Endothelial cell of hepatic sinusoid (primary cell): ENCODE measurements around the gene AHRR.

Experiments
- in situ Hi-C: cut with HindIII; loops from 2 replicates; pipeline ENCODE4 v1.10.0; 2017; ENCODE audit warnings: low sequenced_read_pairs

Gene AHRR

DNA sequence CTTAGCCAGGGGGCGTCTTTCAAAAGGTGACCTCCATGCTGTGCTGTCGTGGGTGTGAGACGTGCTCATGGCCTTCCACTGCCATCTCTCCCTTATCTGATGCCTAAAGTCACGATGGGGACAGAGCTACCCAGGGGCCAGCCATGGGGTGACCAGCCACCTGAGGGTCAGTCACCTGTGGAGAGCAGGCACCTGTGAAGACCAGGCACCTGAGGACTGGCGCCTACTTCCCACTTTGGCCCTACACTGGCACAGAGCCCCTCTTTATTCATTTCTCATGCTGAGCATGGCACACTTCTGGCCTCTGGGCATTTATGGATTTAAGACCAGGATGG lies 115.1 kb downstream of the AHRR start:
- in situ Hi-C loops: no loop called here

DNA sequence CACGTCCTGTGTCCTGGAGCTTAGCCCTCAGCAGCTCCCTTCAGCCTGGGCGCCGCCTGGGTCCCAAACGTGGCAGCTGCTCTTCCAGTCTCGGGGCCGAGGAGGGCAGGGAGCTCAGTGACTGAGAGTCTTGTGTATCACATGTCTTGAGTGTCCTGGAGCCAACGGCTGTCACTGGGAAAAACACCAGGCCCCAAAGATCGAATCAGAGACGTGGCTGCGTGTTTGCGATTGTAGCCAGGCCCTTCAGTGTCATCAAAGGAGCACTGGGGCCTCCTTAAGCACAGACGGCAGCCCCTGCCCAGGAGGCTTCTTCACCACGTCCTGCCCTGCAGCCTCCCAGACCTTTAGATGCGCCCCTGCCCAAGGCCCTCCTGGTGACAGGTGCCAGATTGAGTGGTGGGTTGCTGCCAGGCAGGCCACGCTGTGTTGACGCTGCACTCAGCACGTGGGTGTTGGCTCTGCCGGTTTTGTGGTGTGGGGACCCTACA lies 115.8 kb downstream of the AHRR start:
- in situ Hi-C loops: no loop called here

DNA sequence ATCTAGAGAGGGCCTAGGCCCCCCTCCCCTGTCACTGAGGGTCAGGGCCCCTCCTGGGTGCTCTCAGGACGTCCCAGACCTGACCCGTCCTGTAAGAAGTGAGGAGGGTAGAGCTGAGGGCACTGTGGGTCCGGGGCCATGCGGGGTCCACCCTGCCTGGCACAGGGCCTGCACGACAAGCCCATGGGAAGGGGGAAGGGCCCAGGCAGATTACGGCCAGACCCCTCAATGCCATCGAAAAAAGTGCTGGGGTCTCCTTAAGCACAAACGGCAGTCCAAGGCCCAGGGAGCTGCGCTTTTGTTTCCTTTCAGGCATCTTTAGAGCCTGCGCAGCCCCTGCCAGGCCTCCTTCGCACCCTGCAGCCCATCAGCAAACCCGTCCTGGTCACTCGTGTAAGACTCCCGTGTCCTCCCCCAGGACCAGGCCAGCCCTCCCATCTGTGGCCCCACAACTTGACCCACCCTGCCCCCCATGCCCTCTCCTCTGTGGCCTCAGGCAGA lies 117.0 kb downstream of the AHRR start:
- in situ Hi-C loops: no loop called here

DNA sequence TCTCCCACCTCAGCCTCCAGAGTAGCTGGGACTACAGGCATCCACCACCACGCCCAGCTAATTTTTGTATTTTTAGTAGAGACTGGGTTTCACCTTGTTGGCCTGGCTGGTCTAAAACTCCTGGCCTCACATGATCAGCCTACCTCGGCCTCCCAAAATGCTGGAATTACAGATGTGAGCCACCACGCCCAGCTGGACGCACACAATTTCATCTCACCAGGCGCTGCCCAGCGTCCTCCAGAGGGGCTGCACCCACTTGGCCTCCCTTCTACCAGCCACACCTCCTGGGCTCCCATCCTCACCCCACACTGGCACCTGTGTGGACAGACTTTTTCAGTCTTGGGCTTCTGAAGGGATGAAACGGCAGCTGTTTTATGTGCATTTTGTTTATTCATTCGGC lies 117.7 kb downstream of the AHRR start:
- in situ Hi-C loops: no loop called here

DNA sequence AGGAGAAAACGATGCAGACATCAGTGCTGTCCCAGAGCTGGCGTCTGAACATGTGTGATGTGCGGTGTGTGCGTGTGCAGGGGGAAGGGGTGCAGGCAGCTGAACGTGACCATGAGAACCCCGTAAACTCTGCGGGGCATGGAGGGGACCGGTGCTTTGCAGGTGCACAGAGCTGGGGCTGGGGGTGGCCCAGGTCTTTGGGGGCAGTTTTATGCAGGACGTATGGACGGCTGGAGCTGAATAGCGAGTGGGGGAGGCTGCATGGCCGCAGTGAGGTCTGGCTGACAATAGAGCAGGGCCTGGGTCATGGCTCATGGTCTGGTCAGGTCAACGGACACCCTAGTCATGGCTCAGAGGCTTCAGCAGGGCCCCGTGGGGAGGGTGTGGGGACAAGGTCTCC lies 118.1 kb downstream of the AHRR start:
- in situ Hi-C loops: loop anchor here (5.0 kb wide), 1 partner anchor 63 kb away; no protein-coding TSS in a partner anchor

DNA sequence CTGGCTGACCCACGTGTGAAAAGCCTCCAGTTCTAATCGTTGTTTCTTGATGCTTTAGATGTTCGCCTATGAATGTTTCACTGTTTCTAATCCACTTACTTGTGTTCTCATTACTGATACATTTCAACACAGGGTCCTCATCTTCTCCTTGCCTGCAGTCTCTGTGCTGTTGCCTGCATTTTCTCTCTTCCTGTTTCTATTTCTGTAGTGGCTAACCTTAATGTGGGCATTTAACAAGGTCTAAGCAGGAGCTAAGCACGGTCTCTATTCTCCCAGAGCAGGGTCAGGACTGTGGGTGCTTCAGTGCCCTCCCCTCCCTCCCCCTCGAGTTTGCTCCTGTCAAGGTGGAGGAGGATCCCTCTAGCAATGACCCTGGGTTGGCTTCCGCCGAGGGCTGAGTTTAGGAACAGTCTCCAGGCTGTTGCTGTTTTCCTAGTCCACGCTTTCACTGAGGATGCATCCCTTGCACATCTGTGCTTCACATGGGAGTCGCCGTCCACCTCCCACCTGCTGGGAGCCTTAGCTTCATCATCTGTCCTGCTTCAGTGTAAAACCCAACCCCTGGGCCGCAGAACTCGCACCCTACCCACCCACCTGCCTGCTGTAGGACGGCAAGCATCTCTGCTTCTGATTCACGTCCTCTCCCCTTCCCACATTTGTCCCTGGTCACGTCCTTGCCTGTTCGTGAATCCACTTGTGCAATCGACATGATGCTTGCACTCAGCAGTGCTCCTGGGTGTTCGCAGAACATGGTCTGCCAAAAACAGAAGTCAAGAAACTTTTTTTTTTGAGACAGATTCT lies 119.1 kb downstream of the AHRR start:
- in situ Hi-C loops: loop anchor here (5.0 kb wide), 1 partner anchor 62 kb away; no protein-coding TSS in a partner anchor

DNA sequence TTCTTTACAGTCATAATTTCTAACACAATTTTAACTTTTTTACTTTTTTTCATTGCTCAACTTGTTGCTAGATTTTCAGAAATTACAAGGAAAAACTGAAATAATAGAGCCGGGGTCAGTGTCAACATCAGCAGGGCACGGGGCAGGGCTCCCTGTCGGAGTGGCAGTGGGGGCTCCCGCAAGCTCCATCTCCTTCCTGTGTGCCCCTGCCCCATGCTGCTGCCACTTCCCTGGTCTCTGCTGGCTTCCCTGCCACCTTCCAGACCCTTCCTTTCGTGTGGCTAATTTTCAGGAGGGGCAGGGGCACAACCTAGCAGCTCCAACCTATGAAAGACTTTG lies 120.5 kb downstream of the AHRR start:
- in situ Hi-C loops: loop anchor here (5.0 kb wide), 1 partner anchor 60 kb away; no protein-coding TSS in a partner anchor

DNA sequence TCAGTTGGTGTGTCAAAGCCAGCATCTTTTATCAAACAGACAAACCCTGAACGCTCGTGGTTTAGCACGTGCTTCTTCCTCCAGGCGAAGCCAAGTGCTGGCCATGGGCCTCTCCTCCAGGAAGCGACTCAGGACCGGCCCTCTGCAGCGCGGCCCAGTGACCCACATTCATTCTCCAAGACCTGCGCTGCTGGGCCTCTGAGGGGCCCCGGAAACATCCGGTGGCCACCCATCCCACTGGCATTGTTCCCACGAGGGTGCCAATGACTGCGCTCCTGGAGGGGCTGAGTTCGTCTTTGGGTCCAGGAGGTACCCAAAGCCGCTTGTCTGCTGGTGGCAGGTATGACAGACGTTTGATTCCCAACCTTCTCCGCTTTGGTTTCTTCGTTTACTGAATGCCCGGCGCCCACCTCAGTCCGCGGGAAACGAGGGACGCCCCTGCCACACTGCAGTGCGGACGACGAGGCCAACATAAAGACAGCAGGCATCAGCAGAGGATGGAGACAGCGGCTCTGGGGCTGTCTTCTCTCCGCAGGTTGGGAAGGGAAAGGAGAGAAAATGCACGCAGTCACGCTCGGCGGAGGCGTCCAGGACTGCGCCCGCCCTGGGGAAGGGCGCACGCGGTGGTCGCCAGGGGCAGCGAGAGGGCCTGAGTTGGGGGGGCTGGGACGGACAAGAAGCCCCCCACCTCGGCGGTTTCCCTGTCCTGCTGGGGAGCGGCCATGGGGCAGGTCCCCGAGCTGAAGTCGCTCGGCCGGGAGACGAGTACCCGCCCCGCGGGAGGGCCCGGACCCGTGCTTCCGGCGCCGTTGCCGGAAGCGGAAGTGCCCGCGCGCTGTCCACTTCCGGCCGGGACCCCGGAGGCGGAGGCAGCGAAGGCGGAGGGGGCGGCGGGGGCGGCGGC lies 121.1 kb downstream of the AHRR start, which contains the start of gene EXOC3:
EXOC3 (plus strand) TSS at position 842 of the 904 bp plus-strand sequence. CDS start 3,030 bp downstream, outside the sequence.
- in situ Hi-C loops: loop anchor here (5.0 kb wide), 1 partner anchor 60 kb away; no protein-coding TSS in a partner anchor

DNA sequence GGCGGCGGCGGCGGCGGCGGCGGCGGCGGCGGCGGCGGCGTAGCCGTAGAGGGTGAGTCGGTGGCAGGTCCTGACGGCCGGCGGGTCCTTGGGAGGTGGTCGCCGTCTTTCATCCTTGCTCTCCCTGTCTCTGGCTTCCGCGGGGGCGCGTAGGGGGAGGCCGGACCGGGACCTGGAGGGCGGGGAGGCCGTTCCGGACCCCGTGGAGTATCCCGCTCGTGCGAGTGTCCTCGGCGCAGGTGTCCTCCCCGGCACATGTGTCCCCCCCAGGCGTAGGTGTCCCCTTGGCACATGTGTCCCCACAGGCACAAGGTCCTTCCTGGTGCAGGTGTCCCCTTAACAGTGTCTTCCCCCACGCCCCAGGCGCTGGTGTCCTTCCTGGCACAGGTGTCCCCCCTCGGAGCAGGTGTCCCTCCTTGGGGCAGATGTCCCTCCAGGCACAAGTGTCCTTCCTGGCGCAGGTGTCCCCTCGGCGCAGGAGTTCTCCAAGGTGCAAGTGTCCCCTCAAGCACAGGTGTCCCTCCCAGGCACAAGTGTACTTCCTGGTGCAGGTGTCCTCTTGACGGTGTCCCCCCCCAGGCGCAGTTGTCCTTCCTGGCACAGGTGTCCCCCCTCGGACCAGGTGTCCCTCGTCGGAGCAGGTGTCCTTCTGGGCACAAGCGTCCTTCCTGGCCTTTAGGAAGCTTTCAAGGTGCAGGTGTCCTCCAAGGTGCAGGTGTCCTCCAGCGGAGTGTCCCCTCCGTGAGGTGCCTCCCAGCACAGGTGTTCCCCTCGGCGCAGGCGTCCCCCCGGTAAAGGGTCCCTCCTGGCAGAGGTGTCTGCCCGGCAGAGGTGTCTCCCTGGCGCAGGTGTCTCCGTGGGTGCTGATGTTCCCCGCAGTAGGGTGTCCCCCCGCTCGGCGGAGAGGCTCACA lies 122.0 kb downstream of the AHRR start:
- in situ Hi-C loops: loop anchor here (5.0 kb wide), 1 partner anchor 59 kb away; no protein-coding TSS in a partner anchor

DNA sequence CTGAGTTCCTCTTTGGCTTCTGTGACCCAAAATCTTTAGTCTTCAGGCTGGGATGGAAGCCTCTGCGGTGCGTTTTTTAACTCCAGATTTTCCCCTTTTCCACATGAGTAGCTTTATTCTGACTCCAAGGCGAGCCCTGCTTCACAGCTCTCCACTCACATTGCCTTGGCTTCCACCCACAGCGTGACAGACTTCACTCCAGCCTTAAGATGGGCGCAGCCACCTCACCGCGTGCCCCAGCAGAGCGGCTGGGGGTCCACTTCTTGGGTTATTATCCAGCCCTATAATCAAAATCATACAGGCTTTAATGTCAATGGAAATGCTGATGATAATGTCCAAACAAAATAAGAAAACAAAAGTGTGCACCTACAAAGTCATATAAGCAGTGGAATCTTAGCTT lies 122.7 kb downstream of the AHRR start:
- in situ Hi-C loops: loop anchor here (5.0 kb wide), 1 partner anchor 58 kb away; no protein-coding TSS in a partner anchor

DNA sequence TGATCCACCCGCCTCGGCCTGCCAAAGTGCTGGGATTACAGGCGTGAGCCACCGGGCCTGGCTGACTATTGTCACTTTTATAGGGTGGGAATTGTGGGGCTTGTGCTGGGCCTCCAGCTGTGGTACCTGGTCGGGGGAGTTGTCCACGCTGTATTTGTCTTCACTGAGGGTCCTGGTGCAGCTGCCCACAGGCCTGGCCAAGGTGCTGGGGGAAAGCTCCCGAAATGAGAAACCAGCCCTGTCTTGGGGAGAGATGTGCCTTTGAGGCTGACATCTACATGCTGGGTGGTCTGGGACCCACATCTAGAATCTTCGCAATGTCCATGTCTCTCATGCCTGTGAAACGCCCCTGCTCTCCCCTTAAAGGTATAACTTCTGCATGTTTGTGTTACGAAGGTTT lies 124.1 kb downstream of the AHRR start:
- in situ Hi-C loops: no loop called here

DNA sequence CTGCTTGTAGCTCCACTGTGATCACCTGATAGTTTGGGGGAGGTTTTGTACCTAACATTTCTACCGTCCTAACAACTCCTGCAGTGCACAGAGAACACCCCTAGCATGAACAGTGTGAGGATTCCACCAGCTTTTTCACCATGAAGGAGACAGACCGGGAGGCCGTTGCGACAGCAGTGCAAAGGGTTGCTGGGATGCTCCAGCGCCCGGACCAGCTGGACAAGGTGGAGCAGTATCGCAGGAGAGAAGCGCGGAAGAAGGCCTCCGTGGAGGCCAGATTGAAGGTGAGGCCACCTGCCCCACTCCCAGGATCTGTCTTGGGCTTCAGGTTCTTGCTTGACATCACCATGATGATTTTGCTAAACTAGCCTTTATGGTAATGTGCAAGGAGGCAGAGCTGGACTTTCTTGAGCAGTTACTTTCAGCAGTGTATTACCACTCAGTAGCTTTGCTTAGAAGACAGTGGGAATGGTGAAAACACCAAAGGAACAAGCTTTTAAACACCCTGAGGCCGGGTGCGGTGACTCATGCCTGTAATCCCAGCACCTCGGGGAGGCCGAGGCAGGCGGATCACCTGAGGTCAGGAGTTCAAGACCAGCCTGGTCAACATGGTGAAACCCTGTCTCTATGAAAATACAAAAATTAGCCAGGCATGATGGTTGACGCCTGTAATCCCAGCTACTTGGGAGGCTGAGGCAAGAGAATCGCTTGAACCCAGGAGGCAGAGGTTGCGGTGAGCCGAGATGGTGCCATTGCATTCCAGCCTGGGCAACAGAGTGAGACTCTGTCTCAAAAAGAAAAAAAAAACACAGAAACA lies 124.8 kb downstream of the AHRR start:
- in situ Hi-C loops: no loop called here

DNA sequence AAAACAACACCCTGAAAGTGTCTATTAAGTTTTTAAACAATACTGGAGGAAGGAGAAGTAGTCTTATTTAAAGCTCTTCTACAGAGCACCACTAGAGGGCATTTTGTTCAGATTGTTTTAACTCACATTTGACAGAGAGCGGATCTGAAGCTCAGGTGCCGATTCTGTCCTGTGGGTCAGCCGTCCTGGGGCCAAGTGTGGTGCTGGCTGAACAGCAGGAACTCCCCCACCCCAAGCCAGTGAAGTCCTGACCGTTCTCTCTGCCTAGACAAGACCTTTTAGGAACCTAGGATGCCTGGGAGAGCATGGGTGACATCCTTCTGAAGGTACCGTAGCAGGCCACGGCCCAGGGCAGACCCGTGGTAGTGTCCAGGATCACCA lies 125.4 kb downstream of the AHRR start:
- in situ Hi-C loops: no loop called here

DNA sequence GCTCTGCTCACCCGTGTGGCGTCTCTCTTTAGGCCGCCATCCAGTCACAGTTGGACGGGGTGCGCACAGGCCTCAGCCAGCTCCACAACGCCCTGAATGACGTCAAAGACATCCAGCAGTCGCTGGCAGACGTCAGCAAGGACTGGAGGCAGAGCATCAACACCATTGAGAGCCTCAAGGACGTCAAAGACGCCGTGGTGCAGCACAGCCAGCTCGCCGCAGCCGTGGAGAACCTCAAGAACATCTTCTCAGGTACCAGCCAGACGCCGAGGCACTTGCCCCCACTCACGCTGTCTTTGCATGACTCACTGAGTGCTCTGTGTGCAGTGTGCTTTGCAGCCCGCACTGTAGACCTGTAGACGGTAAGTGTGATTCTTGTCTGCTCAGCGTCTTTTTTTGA lies 126.0 kb downstream of the AHRR start:
- in situ Hi-C loops: no loop called here

DNA sequence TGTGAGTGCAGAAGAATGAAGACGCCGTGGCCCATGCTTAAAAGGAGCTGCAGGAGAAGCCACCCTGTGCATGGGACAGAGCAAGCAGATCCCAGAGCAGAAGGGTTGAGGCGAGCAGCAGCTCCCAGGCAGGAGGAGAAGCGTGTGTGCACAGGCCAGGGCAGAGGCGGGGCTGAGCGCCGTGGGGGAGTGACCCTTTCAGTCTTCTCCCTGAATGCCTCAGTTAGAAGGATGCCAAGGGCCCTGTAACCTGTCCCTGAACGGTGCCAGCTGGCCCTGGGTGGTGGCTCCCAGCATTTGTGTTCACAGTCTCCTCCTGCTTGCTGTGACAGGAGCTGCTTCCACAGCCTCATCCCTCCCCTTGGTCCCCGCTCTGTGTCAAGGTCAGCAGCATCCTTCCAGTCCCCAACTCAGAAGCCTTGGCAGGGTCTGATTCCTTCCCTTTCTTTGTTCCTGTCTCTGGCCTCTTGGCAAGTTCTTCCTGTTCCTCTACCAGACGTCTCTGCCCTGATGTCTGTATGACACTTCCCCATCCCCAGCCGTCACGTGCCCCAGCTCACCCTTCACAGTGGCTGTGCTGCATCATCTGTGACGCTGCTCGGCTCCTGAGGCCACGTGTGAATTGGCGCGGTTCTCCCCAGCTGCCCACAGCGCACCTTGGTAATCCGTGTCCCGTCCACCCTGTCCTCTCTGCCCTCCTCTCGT lies 126.7 kb downstream of the AHRR start:
- in situ Hi-C loops: no loop called here

DNA sequence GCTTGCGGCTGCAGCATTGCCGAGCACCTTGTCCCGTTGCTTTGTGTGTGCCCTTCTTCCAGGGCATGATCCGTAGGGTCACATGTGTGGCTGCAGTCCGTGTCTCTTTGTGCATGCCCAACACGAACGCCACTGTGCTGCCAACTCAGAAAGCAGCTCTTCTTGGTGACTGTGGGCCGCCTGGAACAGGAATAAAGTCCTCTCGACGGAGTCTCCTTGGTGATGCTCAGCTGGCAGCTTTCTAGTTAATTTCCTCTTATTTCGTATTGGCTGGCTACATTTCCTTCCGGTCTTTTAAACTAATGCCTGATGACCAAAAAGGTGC lies 127.2 kb downstream of the AHRR start:
- in situ Hi-C loops: no loop called here

DNA sequence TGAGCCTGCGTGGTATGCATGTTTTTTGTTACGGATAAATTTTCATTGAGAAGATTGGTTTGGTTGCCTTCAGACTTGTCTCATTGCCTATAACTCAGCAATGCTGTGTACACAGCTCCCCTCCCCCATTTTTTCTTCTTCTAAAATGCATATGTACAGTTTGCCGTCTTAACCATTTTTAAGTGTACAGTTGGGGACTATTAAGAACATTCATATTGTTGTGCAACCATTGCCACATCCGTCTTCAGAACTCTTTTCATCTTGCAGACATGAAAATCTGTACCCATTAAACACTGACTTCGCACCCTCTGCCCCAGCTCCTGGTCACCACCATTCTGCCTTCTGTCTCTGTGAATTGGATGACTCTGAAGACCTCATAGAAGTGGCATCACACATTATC lies 127.6 kb downstream of the AHRR start:
- in situ Hi-C loops: no loop called here

DNA sequence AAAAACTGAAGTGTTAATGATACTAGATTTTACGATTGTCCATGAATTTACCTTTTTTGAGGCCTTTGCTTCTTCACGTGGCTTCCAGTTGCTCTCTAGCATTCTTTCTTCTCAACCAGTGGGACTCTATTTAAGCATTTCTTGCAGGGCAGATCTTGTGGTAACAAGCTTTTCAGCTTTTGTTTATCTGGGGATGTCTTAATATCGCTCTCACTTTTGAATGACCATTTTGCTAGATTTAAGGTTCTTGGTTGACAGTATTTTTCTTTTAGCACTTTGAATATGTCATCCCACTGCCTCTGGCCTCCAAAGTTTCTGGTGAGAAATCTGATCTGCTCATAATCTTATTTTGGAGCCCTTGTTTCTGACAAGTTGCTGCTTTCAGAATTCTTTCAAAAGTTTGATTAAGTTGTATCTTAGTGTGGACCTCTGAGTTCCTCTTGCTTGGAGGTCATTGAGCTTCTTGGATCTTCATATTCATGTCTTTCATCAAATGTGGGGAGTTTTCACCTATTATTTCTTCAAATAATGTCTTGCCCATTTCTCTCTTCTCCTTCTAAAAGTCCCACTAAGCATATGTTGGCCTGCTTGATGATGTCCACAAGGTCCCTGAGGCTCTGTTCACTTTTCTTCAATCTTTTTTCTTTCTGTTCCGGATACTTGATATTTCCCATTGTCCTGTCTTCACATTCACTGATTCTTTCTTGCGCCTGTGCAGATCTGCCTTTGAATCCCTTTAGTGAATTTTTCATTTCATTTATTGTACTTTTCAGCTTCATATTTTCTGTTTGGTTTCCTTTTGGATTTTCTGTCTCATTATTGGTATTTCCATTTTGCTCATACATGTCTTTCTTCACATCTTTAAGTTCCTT lies 130.3 kb downstream of the AHRR start:
- in situ Hi-C loops: no loop called here
